Activated effector memory CD4-positive, alpha-beta T cell treated with Interleukin-2 at 50 U/mL for 16 hours (primary cell): ENCODE measurements around the gene PIGH.
"Not testable (repeated sequence)": the region's sequence is repeated elsewhere in the genome, so short reads cannot be mapped to it uniquely, and the experiment has no call there.

Experiments
- DNase-seq: peaks from one replicate; pipeline ENCODE4 v3.0.0-alpha.2; 2020

The PIGH gene

GRCh38 chr14:67607646-67608045, 7.6 kb upstream of the PIGH start:
- no peak for DNase-seq

- DNase-seq, result no peak
Measured at GRCh38 chr14:67602995-67603545, 3.0 kb upstream of the PIGH start.

GRCh38 chr14:67602076-67602475, 2.0 kb upstream of the PIGH start:
- DNase-seq, result no peak

GRCh38 chr14:67600562-67600974, 500 bp upstream of the PIGH start:
- DNase-seq, result not testable (repeated sequence)

- DNase-seq, result no peak
Measured at GRCh38 chr14:67595392-67595791, 4.7 kb downstream of the PIGH start.

GRCh38 chr14:67593650-67594049, 6.4 kb downstream of the PIGH start:
- DNase-seq, result not testable (repeated sequence)

- DNase-seq, result no peak
Measured at GRCh38 chr14:67589204-67589770, 10.8 kb downstream of the PIGH start.

GRCh38 chr14:67586369-67586768, 13.7 kb downstream of the PIGH start:
- DNase-seq, result no peak

- no peak for DNase-seq
Measured at GRCh38 chr14:67584978-67585377, 15.1 kb downstream of the PIGH start.

GRCh38 chr14:67583711-67584644, 16.1 kb downstream of the PIGH start:
- DNase-seq, result no peak

- no peak for DNase-seq
Measured at GRCh38 chr14:67582061-67582460, 18.0 kb downstream of the PIGH start.

- DNase-seq, result no peak
Measured at GRCh38 chr14:67581643-67582042, 18.4 kb downstream of the PIGH start.

- no peak for DNase-seq
Measured at GRCh38 chr14:67580336-67581171, 19.5 kb downstream of the PIGH start.

GRCh38 chr14:67579636-67580035, 20.4 kb downstream of the PIGH start:
- no peak for DNase-seq

- no peak for DNase-seq
Measured at GRCh38 chr14:67579040-67579439, 21.0 kb downstream of the PIGH start.

GRCh38 chr14:67577909-67578749, 21.9 kb downstream of the PIGH start:
- no peak for DNase-seq

GRCh38 chr14:67577181-67577808, 22.8 kb downstream of the PIGH start:
- no peak for DNase-seq

GRCh38 chr14:67576216-67576955, 23.7 kb downstream of the PIGH start:
- no peak for DNase-seq

- no peak for DNase-seq
Measured at GRCh38 chr14:67575684-67576083, 24.4 kb downstream of the PIGH start.

GRCh38 chr14:67574806-67575205, 25.3 kb downstream of the PIGH start:
- DNase-seq, result no peak

GRCh38 chr14:67574156-67574555, 25.9 kb downstream of the PIGH start:
- DNase-seq, result no peak
